ENCODE data around the gene CENPM. TPM values are rescaled to one million over a fixed set of nuclear protein-coding genes. Genes with fewer than 3 reads are reported as not detected.

The CENPM gene
- total RNA-seq, 1 experiment from 2014 or later = 44.2 TPM

DNA sequence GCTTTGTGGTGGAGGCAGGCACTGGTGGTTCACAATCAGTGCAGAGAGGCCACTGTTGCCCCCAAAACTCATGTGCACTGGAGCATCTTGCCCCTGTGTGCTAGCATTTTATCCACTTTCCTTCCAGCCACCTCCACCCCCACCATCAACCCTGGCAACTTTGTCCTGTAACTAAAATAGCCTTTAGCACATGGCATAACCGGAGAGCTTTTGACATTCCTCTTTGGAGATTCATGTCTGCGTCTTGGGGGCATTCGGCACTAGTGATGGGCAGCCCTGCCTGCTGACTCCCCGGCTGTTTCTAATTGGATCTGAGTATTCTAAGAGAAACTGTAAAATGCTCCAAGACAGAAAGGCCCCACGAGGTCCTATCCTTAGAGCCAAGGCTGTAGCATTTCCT is 47.8 kb downstream of the CENPM start:
- DNase-seq (ENCODE audit: low read depth) = no peak

DNA sequence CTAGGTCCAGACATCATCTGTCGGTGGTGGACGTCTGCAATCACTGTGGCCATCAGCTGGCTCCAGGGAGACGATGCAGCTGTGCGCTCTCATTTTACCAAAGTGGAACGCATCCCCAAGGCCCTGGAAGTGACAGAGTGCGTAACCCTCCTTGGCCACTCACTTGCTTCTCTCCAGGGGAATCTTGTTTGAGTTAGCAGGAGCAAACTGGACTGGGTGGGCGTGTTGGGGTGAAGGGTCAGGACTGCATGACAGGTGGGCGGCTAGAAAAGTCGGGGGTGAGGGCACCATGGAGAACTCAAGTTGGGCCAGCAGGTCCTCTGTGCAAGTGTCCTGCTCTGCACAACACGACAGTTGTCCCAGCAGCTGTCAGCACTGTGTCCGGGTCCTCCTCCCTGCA is 48.3 kb downstream of the CENPM start:
- no peak for DNase-seq (ENCODE audit: low read depth)

DNA sequence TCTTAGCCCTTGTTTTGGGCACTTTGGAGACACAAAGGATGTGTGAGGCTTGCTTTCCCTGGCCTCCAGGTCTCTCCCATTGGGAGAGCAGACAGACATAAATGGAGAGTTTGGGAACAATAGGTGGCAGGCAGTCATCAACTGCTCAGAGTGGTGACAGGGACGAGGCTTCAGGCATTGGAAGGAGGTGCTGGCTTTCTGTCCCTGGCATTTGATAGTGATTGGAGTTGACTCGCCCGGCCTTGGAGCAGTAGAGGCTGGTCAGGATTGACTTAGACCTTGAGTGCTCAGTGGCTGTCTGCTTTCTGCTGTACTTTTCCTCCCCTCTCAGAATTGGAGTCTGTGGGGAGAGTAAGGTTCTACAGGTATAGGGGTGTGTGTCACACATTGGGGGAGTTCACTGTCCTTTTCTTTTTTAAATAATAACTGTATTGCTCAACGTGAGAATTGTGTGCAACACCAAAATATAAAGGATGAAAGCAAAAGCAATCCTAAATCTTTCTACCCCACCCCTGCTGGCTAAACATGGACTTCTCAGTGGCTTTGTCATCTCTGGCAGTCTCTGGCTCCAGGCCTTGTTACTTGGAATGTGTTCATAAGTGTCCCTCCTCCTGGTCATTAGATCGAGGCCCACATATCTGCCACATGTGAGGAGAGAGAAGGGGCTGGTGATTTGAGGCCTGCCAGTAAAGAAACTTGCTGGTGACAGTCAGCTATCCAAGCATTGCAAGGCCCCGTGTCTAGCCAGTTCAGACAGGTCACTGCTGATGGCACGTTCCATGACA is 53.2 kb downstream of the CENPM start:
- no peak for DNase-seq (ENCODE audit: low read depth)

DNA sequence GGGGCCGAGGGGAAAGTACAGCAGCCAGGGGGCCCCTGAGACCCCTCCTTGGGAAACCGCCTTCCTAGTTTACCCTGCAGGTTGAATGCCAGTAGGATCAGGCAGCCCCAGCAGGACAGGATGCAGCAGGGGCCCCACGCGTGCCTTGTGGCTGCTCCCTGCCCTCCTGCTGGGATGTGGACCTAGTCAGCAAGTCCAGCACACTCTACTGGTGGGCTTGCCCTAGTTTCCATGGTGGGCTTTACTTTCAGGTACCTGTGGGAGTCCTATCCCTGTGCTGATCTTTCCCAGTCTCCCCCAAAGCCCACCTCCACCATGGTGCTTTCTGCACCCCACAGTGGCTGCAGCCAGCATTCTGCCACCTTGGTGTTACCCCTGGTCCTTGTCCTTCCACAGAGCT is 54.2 kb downstream of the CENPM start:
- no peak for DNase-seq (ENCODE audit: low read depth)

DNA sequence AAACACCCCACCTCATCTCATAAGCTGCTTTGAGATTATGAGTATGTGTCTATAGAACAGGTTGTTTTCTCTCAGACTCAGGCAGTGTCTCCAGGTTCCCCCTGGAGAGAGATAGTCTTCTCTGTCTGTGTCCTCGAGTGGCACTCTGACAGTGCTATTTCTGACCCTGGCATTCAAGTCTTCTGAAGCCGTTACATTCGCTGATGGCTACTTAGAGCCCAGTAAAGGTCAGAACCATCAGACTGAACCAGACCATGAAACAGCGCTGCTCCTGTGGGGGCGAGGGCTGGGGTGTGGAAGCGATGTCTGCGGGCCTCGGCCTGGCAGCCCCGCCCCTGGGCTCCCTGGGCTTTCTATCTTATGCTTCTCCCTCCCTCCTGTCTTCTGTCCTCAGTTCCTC is 55.5 kb downstream of the CENPM start:
- DNase-seq (ENCODE audit: low read depth) = no peak

Other genes starting within 250 kb of the CENPM start
- 0.42 and 0.63 TPM in 2 replicates for gene MEI1, start 247.6 kb downstream of the CENPM start, total RNA-seq (2014; rRNA removed; shearing (Covaris generic))
- 10.6 and 12.9 TPM in 2 replicates for gene CCDC134, start 146.5 kb downstream of the CENPM start, total RNA-seq (2014; rRNA removed; shearing (Covaris generic))
- gene SREBF2, start 114.0 kb downstream of the CENPM start, total RNA-seq (2014; rRNA removed; shearing (Covaris generic)) = 16.1 and 20.5 TPM in 2 replicates
- not detected in 2 replicates for gene SHISA8, start 32.1 kb downstream of the CENPM start, total RNA-seq (2014; rRNA removed; shearing (Covaris generic))
- gene TNFRSF13C, start 20.3 kb downstream of the CENPM start, total RNA-seq (2014; rRNA removed; shearing (Covaris generic)) = 0.17 and 0.27 TPM in 2 replicates
- gene SEPTIN3, start 22.3 kb upstream of the CENPM start, total RNA-seq (2014; rRNA removed; shearing (Covaris generic)) = 0.74 and 0.77 TPM in 2 replicates
- not detected in 2 replicates for gene WBP2NL, start 51.6 kb upstream of the CENPM start, total RNA-seq (2014; rRNA removed; shearing (Covaris generic))
- 13.7 and 18.2 TPM in 2 replicates for gene NAGA, start 123.7 kb upstream of the CENPM start, total RNA-seq (2014; rRNA removed; shearing (Covaris generic))
- 8.7 and 14.5 TPM in 2 replicates for gene PHETA2, start 127.1 kb upstream of the CENPM start, total RNA-seq (2014; rRNA removed; shearing (Covaris generic))
- gene SMDT1, start 132.5 kb upstream of the CENPM start, total RNA-seq (2014; rRNA removed; shearing (Covaris generic)) = 6.5 and 17.8 TPM in 2 replicates
- gene NDUFA6, start 143.6 kb upstream of the CENPM start, total RNA-seq (2014; rRNA removed; shearing (Covaris generic)) = 110 and 161 TPM in 2 replicates
- 0.03 and 0.40 TPM in 2 replicates for gene CYP2D6, start 183.7 kb upstream of the CENPM start, total RNA-seq (2014; rRNA removed; shearing (Covaris generic))

Data from Daoy (cell line).